AG09309 (cell line): ENCODE results near the gene CYP46A1.

Experiments used
- DNase-seq: peaks from one replicate; pipeline ENCODE4 v3.0.0-alpha.2; 2010; ENCODE audit warnings: low read depth
- H3K4me3 ChIP-seq: 2 replicates; pipeline ENCODE4 v1.5.1; 2011; ENCODE audit warnings: mild to moderate bottlenecking, low read depth, low read length, moderate library complexity; ENCODE audit not compliant: control insufficient read depth
- CTCF ChIP-seq: IDR thresholded peaks from 2 replicates; pipeline ENCODE4 v1.5.1; 2011; ENCODE audit warnings: mild to moderate bottlenecking, low read depth, low read length, inconsistent platforms; ENCODE audit not compliant: insufficient read depth, control insufficient read depth; ENCODE audit errors: missing control alignments

The CYP46A1 gene

GRCh38 chr14:99724939-99725773 is 41.1 kb downstream of the CYP46A1 start:
- no peak overlapping the region for H3K4me3 ChIP-seq
- no peak for TF ChIP-seq CTCF
- DNase-seq, result no peak

GRCh38 chr14:99725774-99726537 is 41.9 kb downstream of the CYP46A1 start:
- no peak for TF ChIP-seq CTCF
- no peak overlapping the region for H3K4me3 ChIP-seq
- DNase-seq, result no peak

- no peak for DNase-seq
- no peak overlapping the region for H3K4me3 ChIP-seq
- no peak for TF ChIP-seq CTCF
Measured at GRCh38 chr14:99726538-99727095, 42.5 kb downstream of the CYP46A1 start.

GRCh38 chr14:99727096-99727870 is 43.2 kb downstream of the CYP46A1 start:
- no peak overlapping the region for H3K4me3 ChIP-seq
- TF ChIP-seq CTCF, result no peak
- no peak for DNase-seq

- TF ChIP-seq CTCF, result no peak
- no peak overlapping the region for H3K4me3 ChIP-seq
- no peak for DNase-seq
Measured at GRCh38 chr14:99728231-99728920, 44.3 kb downstream of the CYP46A1 start.

- DNase-seq, result no peak
- no peak for TF ChIP-seq CTCF
- H3K4me3 ChIP-seq, result no peak overlapping the region
Measured at GRCh38 chr14:99728981-99729451, 44.9 kb downstream of the CYP46A1 start.
